Hepatocyte (in vitro differentiated cells): Measurements from ENCODE around the gene DCC. TPM values are rescaled to one million over a fixed set of nuclear protein-coding genes. Genes with fewer than 3 reads are reported as not detected.

Experiments used
- DNase-seq: peaks from one replicate; pipeline ENCODE4 v3.0.0-alpha.2; 2016; ENCODE audit warnings: low spot score
- H2AFZ ChIP-seq: fragments of 200-600 bp; sonication (generic); 2 replicates; pipeline ENCODE4 v1.6.0; 2016; ENCODE audit warnings: antibody characterized with exemption, mild to moderate bottlenecking
- H3K27ac ChIP-seq: fragments of 200-600 bp; sonication (generic); 2 replicates; pipeline ENCODE4 v1.5.1; 2016; ENCODE audit warnings: mild to moderate bottlenecking
- H3K27me3 ChIP-seq: fragments of 200-600 bp; sonication (generic); 2 replicates; pipeline ENCODE4 v1.6.1; 2016
- H3K36me3 ChIP-seq: fragments of 200-600 bp; sonication (generic); replicated peaks from 2 replicates; pipeline ENCODE4 v1.5.1; 2016; ENCODE audit warnings: low read depth; ENCODE audit not compliant: insufficient read depth
- H3K4me1 ChIP-seq: fragments of 200-600 bp; sonication (generic); 2 replicates; pipeline ENCODE4 v1.5.1; 2016; ENCODE audit warnings: mild to moderate bottlenecking, moderate library complexity; ENCODE audit not compliant: insufficient read depth
- H3K4me2 ChIP-seq: fragments of 200-600 bp; sonication (generic); 2 replicates; pipeline ENCODE4 v1.6.0; 2016
- H3K4me3 ChIP-seq: fragments of 200-600 bp; sonication (generic); 2 replicates; pipeline ENCODE4 v1.5.1; 2016; ENCODE audit warnings: mild to moderate bottlenecking
- H3K79me2 ChIP-seq: fragments of 200-600 bp; sonication (generic); 2 replicates; pipeline ENCODE4 v1.6.0; 2017; ENCODE audit warnings: mild to moderate bottlenecking
- H3K9me2 ChIP-seq: fragments of 200-600 bp; sonication (generic); replicated peaks from 2 replicates; pipeline ENCODE4 v1.6.0; 2017; ENCODE audit warnings: mild to moderate bottlenecking; ENCODE audit not compliant: insufficient read depth
- H3K9me3 ChIP-seq: fragments of 200-600 bp; sonication (generic); 2 replicates; pipeline ENCODE4 v1.5.1; 2016; ENCODE audit warnings: low read depth, mild to moderate bottlenecking
- H4K20me1 ChIP-seq: fragments of 200-600 bp; sonication (generic); 2 replicates; pipeline ENCODE4 v1.6.0; 2016; ENCODE audit warnings: mild to moderate bottlenecking; ENCODE audit not compliant: insufficient read depth, poor library complexity, severe bottlenecking
- EZH2 ChIP-seq: fragments of 200-600 bp; sonication (generic); IDR thresholded peaks from 2 replicates; pipeline ENCODE4 v1.6.1; 2016; ENCODE audit warnings: antibody characterized with exemption, mild to moderate bottlenecking, borderline replicate concordance
- EZH2phosphoT487 ChIP-seq: fragments of 200-600 bp; sonication (generic); IDR thresholded peaks from one replicate; pipeline ENCODE4 v1.6.1; 2018; ENCODE audit warnings: antibody characterized with exemption, mild to moderate bottlenecking, low read depth, moderate library complexity; ENCODE audit not compliant: unreplicated experiment, severe bottlenecking
- WGBS: methylation state at CpG from one replicate; pipeline ENCODE4 v1.1.6; 2016; ENCODE audit warnings: low lambda C conversion rate; ENCODE audit errors: missing lambda C conversion rate; 5-methylcytosine and 5-hydroxymethylcytosine counted together
- polyA plus RNA-seq: library from polyadenylated mRNA; unstranded; fragments of >200 nt; fragmentation: Nextera tagmentation; extraction: Ambion mirVana; gene quantifications from 2 replicates; pipeline ENCODE4 v1.2.1, GENCODE V29; 2016
- total RNA-seq: library from RNA; depleted of rRNA; stranded (reverse); fragments of >200 nt; gene quantifications from 2 replicates; pipeline ENCODE4 v1.2.3, GENCODE V29; 2014
- TF ChIP-seq, protein P1 (sequence below): fragments of 200-600 bp; sonication (generic); IDR thresholded peaks from 2 replicates; pipeline ENCODE4 v1.5.1; 2016; ENCODE audit warnings: antibody characterized with exemption, mild to moderate bottlenecking; ENCODE audit not compliant: poor library complexity

The DCC gene
- total and polyA plus RNA-seq, 2 experiments from 2014 or later: 1.0 to 3.5 TPM

GRCh38 chr18:52764316-52764715 lies 424.3 kb downstream of the DCC start:
- TF ChIP-seq EZH2 (no peak), EZH2phosphoT487 (no peak)
- TF ChIP-seq, protein P1, sequence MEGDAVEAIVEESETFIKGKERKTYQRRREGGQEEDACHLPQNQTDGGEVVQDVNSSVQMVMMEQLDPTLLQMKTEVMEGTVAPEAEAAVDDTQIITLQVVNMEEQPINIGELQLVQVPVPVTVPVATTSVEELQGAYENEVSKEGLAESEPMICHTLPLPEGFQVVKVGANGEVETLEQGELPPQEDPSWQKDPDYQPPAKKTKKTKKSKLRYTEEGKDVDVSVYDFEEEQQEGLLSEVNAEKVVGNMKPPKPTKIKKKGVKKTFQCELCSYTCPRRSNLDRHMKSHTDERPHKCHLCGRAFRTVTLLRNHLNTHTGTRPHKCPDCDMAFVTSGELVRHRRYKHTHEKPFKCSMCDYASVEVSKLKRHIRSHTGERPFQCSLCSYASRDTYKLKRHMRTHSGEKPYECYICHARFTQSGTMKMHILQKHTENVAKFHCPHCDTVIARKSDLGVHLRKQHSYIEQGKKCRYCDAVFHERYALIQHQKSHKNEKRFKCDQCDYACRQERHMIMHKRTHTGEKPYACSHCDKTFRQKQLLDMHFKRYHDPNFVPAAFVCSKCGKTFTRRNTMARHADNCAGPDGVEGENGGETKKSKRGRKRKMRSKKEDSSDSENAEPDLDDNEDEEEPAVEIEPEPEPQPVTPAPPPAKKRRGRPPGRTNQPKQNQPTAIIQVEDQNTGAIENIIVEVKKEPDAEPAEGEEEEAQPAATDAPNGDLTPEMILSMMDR: no peak
- peak; percentile 25 for DNase-seq
- Histone ChIP-seq H3K4me1 (peaks cover 4% of the 10 kb centered on the region), H3K4me2 (no peak overlapping the region), H2AFZ (no peak overlapping the region), H3K36me3 (no peaks in the 10 kb centered on the region), H3K4me3 (no peak overlapping the region), H3K9me2 (no peaks in the 10 kb centered on the region), H3K27me3 (no peaks in the 10 kb centered on the region), H3K79me2 (no peaks in the 10 kb centered on the region), H3K27ac (peak overlapping the region; percentile 72), H3K9me3 (no peaks in the 10 kb centered on the region), H4K20me1 (no peaks in the 10 kb centered on the region)
- 66% methylated on average over 3 of the region's 3 CpGs for WGBS

DNA sequence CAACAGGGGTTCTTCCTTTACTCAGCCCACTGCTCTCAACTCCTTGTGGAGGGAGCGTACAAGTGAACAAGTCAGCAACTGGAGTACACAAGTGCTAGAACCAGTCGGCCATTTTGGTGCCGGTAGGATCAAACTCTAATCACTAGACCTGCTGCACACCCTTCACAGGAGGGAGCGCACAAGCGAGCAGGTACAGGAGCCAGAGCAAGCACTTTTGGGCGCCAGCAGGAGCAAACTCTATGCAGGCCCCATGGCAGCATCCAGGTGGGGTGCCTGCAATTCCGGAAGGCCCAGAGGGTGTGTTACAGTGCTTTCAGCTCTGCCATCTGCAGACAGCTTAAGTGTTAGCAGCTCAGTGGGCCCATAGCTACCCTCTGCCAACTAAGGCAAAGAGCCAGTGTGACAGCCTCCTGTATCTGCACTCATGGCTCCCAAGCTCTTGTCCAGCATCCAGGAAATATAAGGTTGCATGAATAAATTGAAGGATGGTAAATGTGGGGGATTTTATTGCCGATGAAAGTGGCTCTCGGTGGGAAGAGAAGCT lies 426.1 kb downstream of the DCC start:
- H2AFZ ChIP-seq: no peak overlapping the region
- no peaks in the 10 kb centered on the region for H3K27me3 ChIP-seq
- DNase-seq: no peak
- H3K79me2 ChIP-seq: no peaks in the 10 kb centered on the region
- TF ChIP-seq EZH2 (no peak), EZH2phosphoT487 (no peak)
- TF ChIP-seq, protein P1: no peak
- WGBS: 82% methylated on average over 9 of the region's 9 CpGs
- H3K36me3 ChIP-seq: no peaks in the 10 kb centered on the region
- H3K9me2 ChIP-seq: no peaks in the 10 kb centered on the region
- H3K4me1 ChIP-seq: peaks cover 4% of the 10 kb centered on the region
- H3K9me3 ChIP-seq: no peaks in the 10 kb centered on the region
- H3K27ac ChIP-seq: no peak overlapping the region
- no peak overlapping the region for H3K4me2 ChIP-seq
- H4K20me1 ChIP-seq: no peaks in the 10 kb centered on the region
- no peak overlapping the region for H3K4me3 ChIP-seq

DNA sequence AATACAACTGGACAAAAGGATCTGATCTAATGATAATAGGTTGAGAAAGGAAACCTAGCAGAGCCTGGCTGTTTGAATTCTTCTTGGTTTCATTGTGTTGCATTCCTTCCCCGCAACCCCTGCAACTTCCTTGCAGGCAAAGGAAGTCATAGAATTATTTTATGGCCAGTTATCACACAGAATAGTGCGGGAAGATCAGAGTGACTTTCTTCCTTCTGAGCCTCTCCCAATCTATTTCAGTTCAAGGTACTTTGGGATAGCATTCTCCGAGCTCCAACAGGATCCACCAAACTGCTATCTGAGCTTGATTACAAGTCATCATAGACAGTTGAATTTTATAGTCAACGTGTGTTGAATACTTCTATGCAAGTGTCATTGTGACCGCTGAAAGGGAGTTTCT lies 441.1 kb downstream of the DCC start:
- Histone ChIP-seq H3K36me3 (no peaks in the 10 kb centered on the region), H3K9me2 (no peaks in the 10 kb centered on the region), H4K20me1 (no peaks in the 10 kb centered on the region), H3K4me2 (no peak overlapping the region), H3K27me3 (no peaks in the 10 kb centered on the region), H3K4me1 (no peaks in the 10 kb centered on the region), H3K4me3 (no peak overlapping the region), H3K9me3 (no peaks in the 10 kb centered on the region), H3K27ac (no peak overlapping the region), H3K79me2 (no peaks in the 10 kb centered on the region), H2AFZ (no peak overlapping the region)
- TF ChIP-seq EZH2 (no peak), EZH2phosphoT487 (no peak)
- TF ChIP-seq, protein P1: no peak
- WGBS: 83% methylated on average over 5 of the region's 5 CpGs
- DNase-seq: no peak
